ENCODE data around the gene ELMO1. TPM values are rescaled to one million over a fixed set of nuclear protein-coding genes. Genes with fewer than 3 reads are reported as not detected.

The ELMO1 gene
- total and polyA plus RNA-seq, 10 of the 15 experiments (the other 5 are each of a cell fraction or from before 2014, with no cell fraction given) = 22.6 to 85.9 (median 56.6) TPM

DNA sequence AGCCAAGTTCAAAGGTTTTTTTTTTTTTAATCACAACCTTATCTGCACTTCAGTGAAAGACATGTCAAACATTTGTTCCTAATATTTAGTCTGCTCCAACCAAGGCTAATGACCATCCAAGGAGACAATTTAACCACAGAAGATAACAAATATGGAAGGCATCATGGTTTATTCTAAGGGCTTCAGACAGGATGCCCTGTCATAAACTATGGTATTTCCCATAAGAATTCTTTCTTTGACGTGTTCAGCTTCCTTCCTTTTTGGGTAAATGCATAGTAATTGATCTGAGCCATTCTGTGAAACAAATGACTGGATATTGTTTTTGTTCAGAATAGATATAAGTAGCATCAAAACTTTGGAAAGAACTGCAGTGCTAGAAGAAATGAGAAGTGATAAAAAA lies 397.9 kb downstream of the ELMO1 start (continued):
- no peak for TF ChIP-seq LARP7 (IDR thresholded peaks at IDR 0.05)
- TF ChIP-seq, protein P1, sequence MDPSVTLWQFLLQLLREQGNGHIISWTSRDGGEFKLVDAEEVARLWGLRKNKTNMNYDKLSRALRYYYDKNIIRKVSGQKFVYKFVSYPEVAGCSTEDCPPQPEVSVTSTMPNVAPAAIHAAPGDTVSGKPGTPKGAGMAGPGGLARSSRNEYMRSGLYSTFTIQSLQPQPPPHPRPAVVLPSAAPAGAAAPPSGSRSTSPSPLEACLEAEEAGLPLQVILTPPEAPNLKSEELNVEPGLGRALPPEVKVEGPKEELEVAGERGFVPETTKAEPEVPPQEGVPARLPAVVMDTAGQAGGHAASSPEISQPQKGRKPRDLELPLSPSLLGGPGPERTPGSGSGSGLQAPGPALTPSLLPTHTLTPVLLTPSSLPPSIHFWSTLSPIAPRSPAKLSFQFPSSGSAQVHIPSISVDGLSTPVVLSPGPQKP (IDR thresholded peaks at IDR 0.05; ENCODE audit: low read depth, low read length) = no peak

DNA sequence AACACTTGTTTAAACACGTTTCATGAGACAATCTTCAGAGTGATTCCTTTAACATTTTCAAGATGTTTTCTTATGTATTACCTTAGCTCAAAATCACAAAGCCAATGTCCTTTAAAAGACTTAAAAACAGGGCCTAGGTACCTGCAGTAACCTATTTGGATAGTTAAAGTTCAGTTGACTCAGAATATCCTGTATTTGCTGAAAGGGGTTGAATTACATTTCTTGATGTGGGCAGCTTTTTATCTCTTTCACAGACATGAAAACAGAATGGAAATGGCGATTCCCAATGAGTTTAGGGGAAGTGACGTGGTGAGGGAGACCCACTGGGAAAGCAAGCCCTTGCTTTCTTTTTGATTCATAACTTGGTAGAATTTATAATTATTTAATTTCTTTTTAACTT lies 400.0 kb downstream of the ELMO1 start:
- H3K27me3 ChIP-seq (replicated peaks in 1 of 2; ENCODE audit: control insufficient read depth in 2 of 2, insufficient read depth in 2 of 2, low read length in 1 of 2) = no peaks in the 10 kb centered on the region
- ChIA-PET POLR2A (no interaction called here), CTCF (interaction anchor here (2.6 kb wide), 1 partner anchor 14 kb away, joined by 7 read pairs; no protein-coding TSS in a partner anchor), SMC1A (ENCODE audit: uncharacterized antibody, unreplicated experiment) (interaction anchor here (0.9 to 1.1 kb wide), 3 partner anchors 13 to 133 kb away, joined by 3 read pairs; no protein-coding TSS in a partner anchor), RAD21 (ENCODE audit: unreplicated experiment) (no interaction called here)
- DNase-seq (ENCODE audit: low read depth, low spot score) (no peak), FAIRE-seq (no peak), ATAC-seq (no peak)
- H4K20me1 ChIP-seq (ENCODE audit: control insufficient read depth, insufficient read depth) = no peaks in the 10 kb centered on the region
- H2AFZ ChIP-seq (ENCODE audit: control insufficient read depth, low read depth, low read length) = no peak overlapping the region
- TF ChIP-seq, protein P2, sequence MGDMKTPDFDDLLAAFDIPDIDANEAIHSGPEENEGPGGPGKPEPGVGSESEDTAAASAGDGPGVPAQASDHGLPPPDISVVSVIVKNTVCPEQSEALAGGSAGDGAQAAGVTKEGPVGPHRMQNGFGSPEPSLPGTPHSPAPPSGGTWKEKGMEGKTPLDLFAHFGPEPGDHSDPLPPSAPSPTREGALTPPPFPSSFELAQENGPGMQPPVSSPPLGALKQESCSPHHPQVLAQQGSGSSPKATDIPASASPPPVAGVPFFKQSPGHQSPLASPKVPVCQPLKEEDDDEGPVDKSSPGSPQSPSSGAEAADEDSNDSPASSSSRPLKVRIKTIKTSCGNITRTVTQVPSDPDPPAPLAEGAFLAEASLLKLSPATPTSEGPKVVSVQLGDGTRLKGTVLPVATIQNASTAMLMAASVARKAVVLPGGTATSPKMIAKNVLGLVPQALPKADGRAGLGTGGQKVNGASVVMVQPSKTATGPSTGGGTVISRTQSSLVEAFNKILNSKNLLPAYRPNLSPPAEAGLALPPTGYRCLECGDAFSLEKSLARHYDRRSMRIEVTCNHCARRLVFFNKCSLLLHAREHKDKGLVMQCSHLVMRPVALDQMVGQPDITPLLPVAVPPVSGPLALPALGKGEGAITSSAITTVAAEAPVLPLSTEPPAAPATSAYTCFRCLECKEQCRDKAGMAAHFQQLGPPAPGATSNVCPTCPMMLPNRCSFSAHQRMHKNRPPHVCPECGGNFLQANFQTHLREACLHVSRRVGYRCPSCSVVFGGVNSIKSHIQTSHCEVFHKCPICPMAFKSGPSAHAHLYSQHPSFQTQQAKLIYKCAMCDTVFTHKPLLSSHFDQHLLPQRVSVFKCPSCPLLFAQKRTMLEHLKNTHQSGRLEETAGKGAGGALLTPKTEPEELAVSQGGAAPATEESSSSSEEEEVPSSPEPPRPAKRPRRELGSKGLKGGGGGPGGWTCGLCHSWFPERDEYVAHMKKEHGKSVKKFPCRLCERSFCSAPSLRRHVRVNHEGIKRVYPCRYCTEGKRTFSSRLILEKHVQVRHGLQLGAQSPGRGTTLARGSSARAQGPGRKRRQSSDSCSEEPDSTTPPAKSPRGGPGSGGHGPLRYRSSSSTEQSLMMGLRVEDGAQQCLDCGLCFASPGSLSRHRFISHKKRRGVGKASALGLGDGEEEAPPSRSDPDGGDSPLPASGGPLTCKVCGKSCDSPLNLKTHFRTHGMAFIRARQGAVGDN (IDR thresholded peaks at IDR 0.05) = no peak
- TF ChIP-seq POLR2AphosphoS5 (IDR thresholded peaks at IDR 0.05; ENCODE audit: low read length) = no peak
- no peak for TF ChIP-seq JUND (IDR thresholded peaks at IDR 0.05; ENCODE audit: low read depth, low read length)
- no peak overlapping the region for H3K4me3 ChIP-seq
- intact Hi-C loops (cut with micrococcal nuclease; ENCODE audit: unreplicated experiment) = no loop called here
- no peaks in the 10 kb centered on the region for H3K9me3 ChIP-seq (replicated peaks; ENCODE audit: control insufficient read depth, insufficient read depth, low read length)
- no peak overlapping the region for H3K27ac ChIP-seq (ENCODE audit: control insufficient read depth, insufficient read depth)
- H3K9ac ChIP-seq (ENCODE audit: control insufficient read depth, insufficient read depth, low read length) = no peak overlapping the region
- BruUV-seq (replicated peaks) = no TSS peak
- H3K4me2 ChIP-seq (ENCODE audit: control insufficient read depth, insufficient read depth) = no peak overlapping the region
- WGBS (ENCODE audit: insufficient coverage, insufficient replicate concordance, low lambda C conversion rate, missing lambda C conversion rate) = 69% methylated on average over 3 of the region's 3 CpGs
- no peaks in the 10 kb centered on the region for H3K4me1 ChIP-seq (ENCODE audit: control insufficient read depth, insufficient read depth, low read length)
- no peaks in the 10 kb centered on the region for H3K36me3 ChIP-seq (ENCODE audit: control insufficient read depth in 2 of 2, insufficient read depth in 2 of 2, low read length in 1 of 2)
- in situ Hi-C loops (cut with MboI) = no loop called here
- no peaks in the 10 kb centered on the region for H3K79me2 ChIP-seq (ENCODE audit: control insufficient read depth, insufficient read depth, low read length)

Data from GM12878 (cell line).